ENCODE data around the gene PRLH.

The PRLH gene

DNA sequence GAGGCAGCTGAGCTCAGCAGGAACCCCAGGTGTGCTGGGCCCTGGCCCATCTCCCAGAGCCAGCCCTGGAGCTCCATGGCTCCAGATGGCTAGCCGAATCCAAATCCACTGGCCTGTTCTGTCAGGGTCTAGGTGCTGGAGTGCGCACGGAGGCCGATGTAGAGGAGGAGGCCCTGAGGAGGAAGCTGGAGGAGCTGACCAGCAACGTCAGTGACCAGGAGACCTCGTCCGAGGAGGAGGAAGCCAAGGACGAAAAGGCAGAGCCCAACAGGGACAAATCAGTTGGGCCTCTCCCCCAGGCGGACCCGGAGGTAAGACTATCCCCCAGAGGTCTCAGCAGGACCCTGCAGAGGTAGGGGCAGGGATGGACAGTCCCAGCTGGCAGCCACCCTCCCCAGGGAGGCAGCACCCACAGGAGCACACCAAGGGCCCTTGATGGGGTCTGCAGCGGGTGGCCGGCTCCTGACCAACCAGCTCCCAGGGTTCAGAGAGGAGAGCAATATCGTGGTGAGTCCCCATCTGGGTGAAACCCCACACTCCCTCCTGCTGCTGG, 26.1 kb upstream of the PRLH start:
- DNase-seq, result no peak

DNA sequence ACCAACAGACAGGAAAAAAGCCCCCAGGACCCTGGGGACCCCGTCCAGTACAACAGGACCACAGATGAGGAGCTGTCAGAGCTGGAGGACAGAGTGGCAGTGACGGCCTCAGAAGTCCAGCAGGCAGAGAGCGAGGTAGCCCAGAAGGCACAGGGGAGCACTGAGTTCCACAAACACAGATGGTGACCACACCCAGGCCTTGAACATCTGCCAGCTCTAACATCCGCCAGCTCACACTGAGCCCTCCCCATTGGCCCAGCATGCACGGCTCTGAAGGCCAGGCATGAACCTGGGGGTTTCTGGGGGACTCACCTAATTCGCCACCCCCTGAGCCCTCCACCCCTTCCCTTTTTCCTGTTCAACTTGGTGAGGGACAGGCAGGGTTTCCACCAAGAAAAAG, 25.6 kb upstream of the PRLH start:
- DNase-seq, result no peak

DNA sequence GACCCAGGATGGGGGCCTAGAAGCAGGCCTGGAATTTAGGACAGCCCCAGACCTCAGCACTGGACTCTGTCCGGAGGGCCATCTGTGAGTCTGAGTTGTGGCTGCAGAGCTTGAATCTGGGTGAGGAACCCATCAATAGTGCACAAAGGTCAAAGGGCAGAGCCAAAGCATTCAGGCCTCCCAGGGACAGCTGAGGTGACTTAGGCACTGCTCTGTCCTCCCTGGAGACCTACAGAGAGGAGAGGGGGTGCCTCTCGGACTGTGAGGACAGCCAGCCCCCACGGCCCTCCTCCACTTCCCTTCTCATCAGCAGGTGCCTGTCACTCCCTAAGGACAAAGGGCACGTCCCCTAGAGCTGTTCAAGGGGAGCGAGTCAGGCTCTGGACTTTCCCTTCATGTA, 25.1 kb upstream of the PRLH start:
- no peak for DNase-seq

DNA sequence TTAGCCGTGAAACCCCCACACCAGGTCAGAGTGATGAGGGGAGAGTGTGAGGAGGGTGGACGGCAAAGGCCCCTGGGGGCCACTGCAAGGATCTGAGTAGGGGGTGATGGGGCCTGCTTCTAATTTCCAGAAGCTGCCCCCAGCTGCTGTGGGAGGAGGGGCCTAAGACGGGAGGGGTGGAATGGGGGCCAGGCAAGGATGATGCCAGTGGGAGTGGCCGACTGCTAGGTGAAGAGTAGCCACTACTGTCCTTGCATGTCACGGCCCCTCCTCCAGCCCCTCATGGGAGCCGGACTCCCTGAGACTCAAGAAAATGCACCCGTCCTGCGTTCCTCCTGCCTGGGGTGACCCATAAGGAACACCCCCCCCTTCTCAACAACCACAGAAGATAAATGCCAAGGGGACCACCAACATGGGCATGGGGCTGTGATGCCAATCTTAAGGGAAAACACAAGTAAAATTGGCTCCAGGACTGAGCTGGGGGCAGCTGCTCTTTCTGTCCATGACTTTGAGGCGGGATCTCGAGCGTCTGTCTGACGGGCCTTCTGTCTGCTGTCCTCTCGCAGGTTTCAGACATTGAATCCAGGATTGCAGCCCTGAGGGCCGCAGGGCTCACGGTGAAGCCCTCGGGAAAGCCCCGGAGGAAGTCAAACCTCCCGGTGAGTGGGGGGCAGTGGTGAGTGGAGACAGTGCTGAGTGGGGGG, 24.2 kb upstream of the PRLH start:
- no peak for DNase-seq

DNA sequence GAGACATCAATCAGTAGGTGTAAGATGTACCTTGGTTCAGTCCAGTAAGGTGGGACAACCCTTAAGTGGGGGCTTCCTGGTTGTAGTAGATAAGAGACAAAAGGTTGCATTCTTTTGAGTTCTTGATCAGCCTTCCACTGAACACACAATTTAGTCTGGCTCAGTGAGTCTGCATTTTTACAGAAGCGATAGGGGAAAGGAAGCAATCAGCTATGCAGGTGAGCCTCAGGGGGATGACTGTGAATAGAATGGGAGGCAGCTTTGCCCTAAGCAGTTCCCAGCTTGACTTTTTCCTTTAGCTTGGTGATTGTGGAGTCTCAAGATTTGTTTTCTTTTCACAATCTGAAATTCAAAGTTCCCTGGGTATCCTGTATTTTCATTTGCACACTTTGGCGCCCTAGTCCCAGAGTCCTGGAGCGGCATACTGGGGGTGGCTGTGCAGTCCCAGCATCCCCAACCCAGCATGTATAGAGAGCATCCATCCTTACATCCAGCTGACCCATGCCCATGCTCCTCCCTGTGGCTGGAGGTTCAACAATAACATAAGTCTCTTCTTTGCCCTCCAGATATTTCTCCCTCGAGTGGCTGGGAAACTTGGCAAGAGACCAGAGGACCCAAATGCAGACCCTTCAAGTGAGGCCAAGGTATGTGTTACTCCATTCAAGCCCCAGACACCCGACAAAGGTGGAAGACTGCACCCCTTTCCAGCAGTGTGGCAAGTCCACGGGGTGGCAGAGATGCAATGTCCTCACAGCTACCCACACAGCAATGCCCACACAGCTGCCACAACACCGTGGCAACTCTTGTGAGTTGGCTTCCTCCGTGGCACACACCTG, 20.1 kb upstream of the PRLH start:
- no peak for DNase-seq

DNA sequence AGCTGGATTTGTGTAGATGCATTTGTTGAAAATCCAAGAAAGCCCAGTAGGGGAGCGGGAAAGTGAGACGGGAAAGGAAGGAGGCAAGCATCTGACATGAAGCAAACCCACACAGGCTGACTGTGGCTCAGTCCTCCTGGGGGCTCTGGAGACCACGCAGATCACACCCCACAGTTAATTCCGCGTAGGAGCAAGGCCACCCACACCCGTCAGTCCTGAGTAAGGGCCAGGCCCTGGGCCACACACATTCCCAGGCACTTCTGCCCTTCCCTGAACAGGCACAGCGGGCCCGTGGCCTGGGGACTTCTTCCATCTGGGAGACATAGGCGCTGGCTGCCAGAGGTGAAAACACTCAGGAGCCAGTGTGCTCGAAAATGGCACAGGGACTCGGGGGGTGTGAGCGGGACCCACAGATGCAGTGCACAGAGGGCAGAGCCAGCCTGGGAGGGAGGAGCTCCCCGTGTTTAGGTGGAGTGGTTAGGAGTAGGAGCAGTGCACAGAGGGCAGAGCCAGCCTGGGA, 19.4 kb upstream of the PRLH start:
- no peak for DNase-seq

DNA sequence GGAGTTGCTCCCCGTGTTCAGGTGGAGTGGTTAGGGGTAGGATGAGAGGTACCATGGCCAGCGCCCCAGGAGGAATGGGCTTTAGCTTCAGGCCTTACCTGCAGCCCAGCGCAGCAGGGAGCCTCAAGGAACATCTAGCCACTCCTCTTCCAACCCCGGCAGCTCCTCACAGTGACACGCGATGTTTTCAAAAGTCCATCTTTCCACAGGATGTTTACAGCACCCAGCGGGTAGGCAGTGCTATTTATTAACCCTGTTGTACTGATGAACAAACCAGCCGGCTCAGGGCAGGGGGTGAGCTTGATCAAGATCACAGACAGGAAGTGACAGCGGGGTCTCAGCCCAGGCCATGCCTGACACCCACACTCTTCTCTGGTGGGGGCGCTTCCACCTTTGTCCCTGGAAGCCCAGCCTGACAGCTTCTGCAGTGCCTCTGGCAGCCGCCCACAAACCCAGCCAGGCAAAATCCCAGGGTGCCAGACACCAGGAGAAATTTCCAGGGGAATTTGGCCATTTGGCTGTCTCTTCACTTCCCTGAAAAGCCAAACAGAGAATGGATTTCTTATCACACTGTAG, 18.4 kb upstream of the PRLH start:
- no peak for DNase-seq

DNA sequence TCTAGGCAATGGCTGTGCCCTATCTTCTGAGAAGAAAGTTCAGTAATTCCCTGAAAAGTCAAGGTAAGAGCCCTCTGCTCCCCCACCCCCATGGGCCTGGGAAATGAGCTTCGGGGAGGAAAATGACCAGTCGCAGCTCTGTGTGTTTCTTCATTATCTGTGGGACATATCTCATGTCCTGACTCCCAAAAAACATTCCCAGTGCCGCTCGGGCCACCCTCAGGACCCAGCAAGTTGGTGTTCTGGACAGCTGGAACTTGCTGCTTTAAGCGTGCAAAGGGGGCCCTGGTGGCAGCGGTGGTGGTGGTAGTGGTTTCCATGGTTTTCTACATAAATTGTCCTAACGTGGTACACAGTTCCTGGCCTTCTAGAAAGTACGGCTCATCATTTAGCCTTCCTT, 17.2 kb upstream of the PRLH start:
- DNase-seq, result no peak

DNA sequence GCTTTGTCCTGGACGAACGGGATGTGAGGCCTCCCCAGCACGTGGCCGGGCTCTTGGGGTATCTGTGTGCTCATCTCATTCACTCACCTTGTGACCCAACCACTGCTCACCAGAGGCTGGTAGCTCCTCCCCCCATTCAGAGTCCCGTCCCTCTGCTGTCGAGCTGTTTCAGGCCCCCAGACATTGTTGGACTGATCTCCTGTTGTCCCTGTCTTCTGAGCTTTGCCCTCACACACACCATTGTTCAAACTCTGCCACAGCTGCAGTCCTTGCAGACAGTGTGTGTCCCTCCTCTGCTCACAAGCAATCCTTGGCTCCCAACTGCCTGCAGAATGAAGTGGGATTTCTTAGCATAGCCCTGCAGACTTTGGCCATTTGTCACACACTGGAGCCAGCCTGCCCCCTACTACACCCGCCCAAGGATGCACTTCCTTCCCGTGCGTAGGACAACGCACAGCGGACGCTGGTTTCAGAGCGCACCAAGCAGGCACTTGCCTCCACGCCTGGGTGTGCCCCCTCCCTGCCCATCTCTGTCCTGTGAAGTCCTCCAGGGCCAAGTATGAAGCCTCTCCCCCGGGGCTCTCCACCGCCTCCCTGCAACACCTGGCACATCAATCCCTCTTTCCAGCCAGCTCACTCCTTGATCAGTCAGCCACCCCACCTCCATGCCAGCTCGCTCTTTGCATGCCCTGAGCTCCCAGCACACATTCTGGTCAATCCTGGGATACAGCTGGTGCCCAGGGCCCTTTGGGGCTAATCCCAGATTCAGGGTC, 16.5 kb upstream of the PRLH start:
- no peak for DNase-seq

DNA sequence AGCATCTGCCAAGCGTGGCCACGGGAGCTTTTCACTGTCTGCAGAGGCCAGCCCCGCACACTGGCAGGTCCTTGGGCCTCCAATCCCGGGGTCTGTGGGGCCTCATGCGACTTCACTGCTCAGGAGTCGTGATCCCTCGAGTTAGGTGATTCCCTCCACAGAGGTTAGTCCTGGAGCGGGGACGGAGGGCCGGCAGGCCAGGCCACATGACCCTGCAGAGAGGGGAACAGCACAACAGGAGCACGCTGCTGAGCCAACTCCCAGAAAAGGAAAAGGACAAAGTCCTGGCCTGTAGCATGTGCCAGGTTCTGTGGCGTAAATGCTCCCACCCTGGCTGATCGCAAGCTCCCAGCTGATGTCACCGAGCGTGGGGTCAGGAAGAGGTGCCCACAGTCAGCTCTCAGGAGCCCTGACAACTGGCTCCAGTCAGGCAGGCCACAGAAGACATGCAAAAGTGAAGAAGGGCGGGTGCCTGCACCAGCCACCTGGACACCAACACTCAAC, 15.3 kb upstream of the PRLH start:
- no peak for DNase-seq

DNA sequence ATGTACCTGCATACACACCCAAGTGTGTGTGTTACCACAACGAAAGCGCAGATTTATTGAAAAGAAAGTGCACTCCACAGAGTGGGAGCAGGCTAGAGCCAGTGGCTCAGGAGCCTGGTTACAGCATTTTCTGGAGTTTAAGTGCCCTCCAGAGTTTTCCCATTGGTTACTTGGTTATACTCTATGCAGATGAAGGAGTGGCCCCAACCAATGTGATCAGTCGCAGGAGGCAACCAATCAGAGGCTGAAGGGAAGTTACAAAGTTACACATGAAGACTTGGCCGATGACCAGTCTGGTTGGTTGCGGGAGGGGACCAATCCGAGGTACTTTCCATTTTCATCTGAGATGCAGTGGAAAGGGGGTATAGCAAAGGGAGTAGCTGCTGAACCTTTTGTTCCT, 13.5 kb upstream of the PRLH start:
- no peak for DNase-seq

DNA sequence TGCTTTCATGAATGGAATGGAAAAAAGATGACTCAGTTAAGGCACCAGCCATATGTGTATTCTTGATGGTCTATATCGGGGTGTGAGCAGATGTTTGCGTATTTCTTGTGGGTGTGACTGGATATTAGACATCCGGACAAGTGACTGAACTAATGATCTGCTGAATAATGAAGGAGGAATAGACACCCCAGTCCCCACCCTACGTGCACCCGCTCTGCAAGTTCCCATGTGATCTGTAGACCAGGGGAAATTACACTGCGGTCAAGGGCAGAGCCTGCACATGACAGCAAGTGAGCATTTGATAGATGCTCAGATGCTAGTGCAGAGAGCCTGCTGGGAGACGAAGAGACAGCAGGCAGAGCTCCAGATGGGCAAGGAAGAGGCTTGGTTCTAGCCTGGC, 12.4 kb upstream of the PRLH start:
- no peak for DNase-seq

DNA sequence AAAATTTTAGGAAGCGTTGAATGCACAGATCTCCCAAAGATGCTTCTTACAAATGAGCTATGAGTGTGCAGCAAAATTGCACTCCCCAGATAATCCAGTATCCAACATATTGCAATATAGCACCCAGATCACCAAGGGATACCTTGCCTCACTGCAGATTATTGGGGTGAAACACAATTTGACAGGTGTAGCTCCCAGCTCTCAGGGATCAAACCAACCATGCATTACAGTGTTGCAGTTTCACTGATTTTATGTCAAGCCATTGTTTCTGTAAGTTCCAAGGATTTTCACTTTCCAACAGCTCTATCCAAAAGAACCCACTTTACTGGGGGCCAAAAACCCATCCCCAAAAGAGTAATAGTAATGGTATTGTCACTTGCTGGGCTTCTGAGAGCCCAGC, 10.8 kb upstream of the PRLH start:
- no peak for DNase-seq

DNA sequence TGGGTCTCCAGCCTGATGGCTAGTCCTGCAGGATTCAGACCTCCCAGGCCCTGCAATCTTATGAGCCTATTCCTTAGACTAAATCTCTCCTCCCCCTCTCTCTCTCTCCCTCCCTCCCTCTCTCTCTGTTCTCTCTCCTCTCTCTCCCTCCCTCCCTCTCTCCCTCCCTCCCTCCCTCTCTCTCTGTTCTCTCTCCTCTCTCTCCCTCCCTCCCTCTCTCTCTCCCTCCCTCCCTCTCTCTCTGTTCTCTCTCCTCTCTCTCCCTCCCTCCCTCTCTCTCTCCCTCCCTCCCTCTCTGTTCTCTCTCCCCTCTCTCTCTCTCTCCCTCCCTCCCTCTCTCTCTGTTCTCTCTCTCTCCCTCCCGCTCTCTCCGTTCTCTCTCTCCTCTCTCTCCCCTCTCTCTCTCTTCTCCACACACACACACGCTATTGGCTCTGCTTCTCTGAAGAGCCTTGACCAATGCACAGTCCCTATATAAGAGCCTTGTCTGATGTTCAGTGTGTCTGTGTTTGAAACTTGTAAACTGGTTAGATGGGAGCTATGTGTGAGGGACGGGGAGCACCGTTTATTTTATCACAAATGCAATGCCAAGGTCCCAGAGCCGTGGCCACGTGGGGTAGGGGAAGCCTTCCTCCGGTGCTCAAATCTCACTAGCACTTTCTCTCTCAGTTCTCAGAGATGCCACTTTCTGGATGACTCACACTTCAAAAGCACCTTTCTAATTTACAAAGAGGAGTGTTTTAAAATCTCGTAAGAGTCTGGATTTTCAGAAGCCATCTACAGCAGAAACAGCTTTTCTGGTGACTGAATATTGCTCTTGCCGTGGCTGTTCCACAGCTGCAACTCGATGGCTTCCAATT, 9.4 kb upstream of the PRLH start:
- no peak for DNase-seq

DNA sequence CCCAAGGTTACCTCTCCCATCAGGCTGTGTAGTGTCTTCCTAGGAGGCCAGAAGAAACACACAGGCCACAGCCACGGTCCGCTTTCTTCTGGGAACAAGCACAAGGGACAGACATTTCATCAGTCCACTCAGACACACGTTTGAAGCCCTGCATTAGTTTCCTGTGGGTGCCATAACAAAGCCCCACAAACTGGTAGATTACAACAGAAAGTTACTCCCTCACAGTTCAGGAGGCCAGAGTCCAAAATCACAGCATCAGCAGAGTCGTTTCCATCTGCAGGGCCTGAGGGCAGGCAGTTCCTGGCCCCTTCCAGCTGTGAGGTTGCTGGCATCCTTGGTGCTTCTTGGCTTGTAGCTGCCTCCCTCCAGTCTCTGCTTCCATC, 8.8 kb upstream of the PRLH start:
- no peak for DNase-seq

DNA sequence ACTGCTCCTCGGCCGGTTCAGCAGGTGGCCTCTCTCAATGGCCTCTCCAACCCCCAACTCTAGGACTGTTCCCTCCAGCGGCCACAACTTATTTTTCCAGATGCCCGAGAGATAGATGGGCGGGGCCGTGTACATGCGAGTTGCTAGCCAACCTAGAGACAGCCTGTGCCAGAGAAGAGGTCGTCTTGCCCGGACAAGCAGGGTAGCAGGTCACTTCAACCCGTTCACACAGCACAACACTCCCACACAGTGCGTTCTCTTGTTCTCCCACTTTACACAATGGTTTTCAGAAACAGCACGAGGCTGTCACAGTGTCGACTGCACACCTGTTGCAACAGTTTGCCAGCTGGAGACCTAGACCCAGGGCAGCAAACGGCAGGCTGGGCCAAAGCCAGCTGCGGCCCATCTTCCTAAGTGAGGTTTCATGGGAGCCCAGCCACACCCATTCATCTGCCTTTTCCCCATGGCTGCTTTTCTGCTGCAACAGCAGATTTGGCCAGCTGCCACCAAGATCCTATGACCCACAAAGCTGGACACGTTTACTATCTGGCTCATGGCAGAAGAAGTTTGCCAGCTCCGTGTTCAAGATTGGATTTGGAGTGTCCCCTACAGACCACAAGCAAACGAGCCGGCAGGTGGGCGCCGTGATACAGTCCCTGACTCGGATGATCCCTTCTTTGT, 7.3 kb upstream of the PRLH start:
- no peak for DNase-seq

DNA sequence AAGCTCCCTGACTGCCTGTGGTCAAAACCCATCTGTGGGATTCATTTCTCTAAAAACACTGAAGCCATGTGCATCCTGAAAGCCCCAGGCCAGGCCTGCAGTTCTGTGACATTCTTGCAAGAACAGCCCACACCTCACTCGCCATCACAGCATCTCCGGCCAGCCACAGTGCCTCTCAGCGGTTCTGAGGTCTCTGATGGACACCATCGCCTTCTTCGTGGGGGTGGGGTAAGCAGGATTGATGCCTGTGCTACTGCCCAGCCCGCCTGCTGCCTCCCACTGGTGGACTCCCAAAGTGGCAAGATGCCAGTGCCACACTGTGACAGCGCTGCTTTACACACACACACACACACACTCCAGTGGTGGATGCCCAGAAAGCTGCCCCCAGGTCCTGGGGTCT, 5.2 kb upstream of the PRLH start:
- no peak for DNase-seq

DNA sequence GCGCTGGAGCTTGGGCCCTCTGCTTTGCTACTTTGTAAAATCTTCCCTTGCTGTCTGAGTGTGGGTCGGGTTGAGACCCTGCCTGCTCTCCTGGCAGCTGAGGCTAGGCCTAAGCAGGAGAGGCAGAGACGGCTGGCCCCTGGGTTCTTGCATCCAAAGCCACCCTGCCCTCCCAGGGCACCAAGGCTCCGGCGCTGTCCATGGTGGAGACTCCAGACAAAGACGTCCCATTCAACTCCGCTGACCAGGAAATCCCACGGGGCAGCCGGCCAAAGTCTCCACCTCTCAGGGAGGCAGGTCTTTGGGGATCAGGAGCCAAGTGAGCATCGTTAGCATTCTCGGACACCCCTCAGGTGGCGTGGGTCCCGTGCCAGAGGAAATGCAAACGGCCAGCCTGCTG, 2.6 kb upstream of the PRLH start:
- DNase-seq, result no peak

DNA sequence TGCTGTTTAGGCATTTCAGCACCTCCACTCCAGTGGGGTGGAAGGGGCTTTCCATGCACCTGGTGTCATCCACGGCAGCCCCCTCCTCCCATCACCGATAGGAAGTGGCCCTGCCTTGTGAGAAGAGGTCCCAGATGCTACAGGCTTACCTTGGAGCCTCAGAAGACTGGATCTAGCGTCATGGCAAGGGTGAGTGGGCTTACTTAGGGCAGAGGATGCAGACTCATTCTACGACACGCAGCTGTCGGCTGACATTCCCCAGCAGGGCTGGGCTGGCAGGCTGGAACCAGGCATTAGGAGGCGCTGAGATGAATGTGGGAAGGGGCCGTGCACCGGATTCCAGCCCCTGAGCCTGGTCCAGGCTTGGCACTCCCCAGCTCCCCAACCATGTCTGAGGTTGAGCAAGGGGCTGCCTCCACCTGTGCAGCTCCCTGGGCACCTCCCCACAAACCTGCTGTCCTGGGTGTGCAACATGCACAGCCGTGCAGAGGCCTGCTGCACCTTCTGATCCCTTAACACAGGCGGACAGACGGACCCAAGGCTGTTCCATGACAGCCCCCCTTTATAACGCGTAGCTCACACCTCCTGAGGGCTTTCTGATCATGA, 1.7 kb upstream of the PRLH start:
- no peak for DNase-seq

DNA sequence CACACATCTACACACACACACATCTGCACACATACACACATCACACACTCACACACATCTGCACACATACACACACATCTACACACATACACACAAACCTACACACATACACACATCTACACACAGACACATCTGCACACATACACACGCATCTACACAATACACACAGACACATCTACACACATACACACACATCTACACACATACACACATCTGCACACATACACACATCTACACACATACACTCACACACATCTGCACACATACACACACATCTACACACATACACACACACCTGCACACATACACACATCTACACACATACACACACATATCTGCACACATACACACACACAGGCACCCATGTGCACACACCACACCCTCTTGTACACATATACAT, 400 bp upstream of the PRLH start:
- no peak for DNase-seq

All from T-helper 9 cell (primary cell).